Measurements from ENCODE around the gene ETF1. TPM values are rescaled to one million over a fixed set of nuclear protein-coding genes. Genes with fewer than 3 reads are reported as not detected.
A peak's percentile ranks its signal among the peaks of the same experiment; 100 is the strongest.

Gene ETF1
- total and polyA plus RNA-seq, 9 of the 15 experiments (the other 6 are each of a cell fraction or from before 2014, with no cell fraction given), result 53.7 to 209 (median 164) TPM

GRCh38 chr5:138465261-138466124 is 77.5 kb downstream of the ETF1 start, which contains the start of gene EGR1 (continued):
- TF ChIP-seq CTCFL (IDR thresholded peaks at IDR 0.05; ENCODE audit: borderline replicate concordance, insufficient read depth, low read depth, low read length, poor library complexity, severe bottlenecking) (peak; percentile 1), ZNF449 (CRISPR knock-in tag; IDR thresholded peaks at IDR 0.05) (no peak), HNRNPLL (IDR thresholded peaks at IDR 0.05; ENCODE audit: low read depth, low read length, poor library complexity, severe bottlenecking) (peak; percentile 90), TFAM (CRISPR knock-in tag; conservative IDR thresholded peaks at IDR 0.05) (no peak), CEBPG (CRISPR knock-in tag; IDR thresholded peaks at IDR 0.05) (peak; percentile 32; the same call in 1 of the 2 replicates), CEBPG (tag; conservative IDR thresholded peaks at IDR 0.05 in 1 of 2, IDR thresholded peaks at IDR 0.05 in 1 of 2) (no peak), CBX1 (IDR thresholded peaks at IDR 0.05; ENCODE audit: low read depth) (peak; percentile 98), ZC3H4 (CRISPR knock-in tag; IDR thresholded peaks at IDR 0.05; ENCODE audit: borderline replicate concordance) (peak; percentile 100), CEBPB (tag; IDR thresholded peaks at IDR 0.05) (no peak), ATF3 (IDR thresholded peaks at IDR 0.05) (no peak), ATF3 (CRISPR knock-in tag; conservative IDR thresholded peaks at IDR 0.05) (0 out of 2 replicates have a peak, but pooled peaks have one; percentile 54), DEAF1 (CRISPR knock-in tag; IDR thresholded peaks at IDR 0.05) (0 out of 2 replicates have a peak, but pooled peaks have one; percentile 14), RBFOX2 (IDR thresholded peaks at IDR 0.05; ENCODE audit: low read depth, low read length) (peak; percentile 72), FOXM1 (IDR thresholded peaks at IDR 0.05; ENCODE audit: low read depth) (no peak), FOXM1 (CRISPR knock-in tag; IDR thresholded peaks at IDR 0.05; ENCODE audit: low read depth) (peak; percentile 86), ZFPM2 (CRISPR knock-in tag; IDR thresholded peaks at IDR 0.05) (no peak), E2F3 (CRISPR knock-in tag; IDR thresholded peaks at IDR 0.05) (no peak), NFIC (IDR thresholded peaks at IDR 0.05) (peak; percentile 49), ATF7 (IDR thresholded peaks at IDR 0.05) (peak; percentile 4), GATAD2A (IDR thresholded peaks at IDR 0.05) (no peak), U2AF1 (optimal IDR thresholded peaks at IDR 0.05; ENCODE audit: low read depth, low read length) (peak; percentile 94), SP1 (CRISPR knock-in tag; IDR thresholded peaks at IDR 0.05) (peak; percentile 23; the same call in 1 of the 2 replicates)
